ENCODE results near the gene IDH2.

The IDH2 gene

GRCh38 chr15:90063770-90064247 lies 38.5 kb downstream of the IDH2 start:
- no peak for DNase-seq (ENCODE audit: low read depth in 2 of 2)

DNA sequence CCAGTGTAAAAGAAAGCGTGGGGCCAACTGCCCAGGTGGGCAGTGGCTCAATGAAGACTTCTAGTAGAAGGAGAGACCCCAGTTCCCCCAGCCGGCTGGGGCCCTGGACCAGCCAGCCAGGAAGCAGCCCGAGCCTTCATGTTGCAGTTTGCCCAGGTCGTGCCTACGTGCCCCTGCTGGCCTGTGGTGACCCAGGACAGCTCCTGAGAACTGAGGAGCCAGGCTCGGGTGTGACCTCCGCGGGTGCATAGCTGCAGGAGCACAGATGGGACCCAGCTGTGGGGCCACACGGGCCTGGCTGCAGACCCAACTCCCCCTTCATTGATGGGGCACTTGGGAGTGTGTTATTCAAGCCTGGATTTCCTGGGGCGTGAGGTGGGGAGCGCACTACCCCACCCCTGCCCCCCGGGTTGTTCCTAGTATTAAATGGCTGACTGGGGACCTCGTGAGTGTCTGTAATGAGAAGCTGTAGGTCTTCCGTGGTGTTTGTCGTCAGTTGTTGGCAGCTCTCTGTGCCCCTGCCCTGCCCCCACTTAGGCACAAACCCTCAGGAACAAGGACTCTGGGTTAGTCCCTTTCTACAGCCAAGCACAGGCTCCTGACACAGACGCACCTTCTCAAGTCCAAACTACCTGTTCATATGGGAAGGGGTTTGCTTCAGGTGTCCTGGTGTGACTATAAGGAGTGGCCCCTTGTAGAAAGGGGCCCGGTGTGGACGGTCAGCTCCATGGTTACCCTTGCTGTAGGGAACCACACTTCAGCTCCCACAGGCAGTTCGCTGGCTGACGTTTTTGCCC lies 39.1 kb downstream of the IDH2 start:
- DNase-seq (ENCODE audit: low read depth in 2 of 2) = no peak

- DNase-seq (ENCODE audit: low read depth in 2 of 2) = no peak
Measured at GRCh38 chr15:90062462-90062932, 39.8 kb downstream of the IDH2 start.

GRCh38 chr15:90062023-90062442 lies 40.2 kb downstream of the IDH2 start:
- DNase-seq (ENCODE audit: low read depth in 2 of 2) = peak; percentile 27 to 47

DNA sequence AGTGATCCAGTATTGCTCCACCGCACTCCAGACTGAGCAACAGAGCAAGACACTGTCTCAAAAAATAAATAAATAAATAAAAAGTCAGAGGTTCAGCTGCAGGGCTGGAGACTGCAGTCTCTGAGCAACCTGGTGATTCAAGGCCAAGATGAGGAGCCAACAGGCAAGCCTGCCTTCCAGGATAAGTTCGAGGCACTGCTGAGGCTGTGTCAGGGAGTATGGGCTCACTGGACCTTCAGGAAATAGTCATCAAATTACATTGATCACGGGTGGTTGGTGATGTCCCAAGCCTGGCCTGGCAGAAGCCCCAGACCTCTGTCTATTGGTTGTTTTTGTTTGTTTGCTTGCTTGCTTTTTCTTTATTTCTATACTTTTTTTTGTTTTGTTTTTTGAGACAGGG lies 41.5 kb downstream of the IDH2 start:
- no peak for DNase-seq (ENCODE audit: low read depth in 2 of 2)

- peak; percentile 68 to 74 for DNase-seq (ENCODE audit: low read depth in 2 of 2)
Measured at GRCh38 chr15:90059208-90059985, 42.9 kb downstream of the IDH2 start.

DNA sequence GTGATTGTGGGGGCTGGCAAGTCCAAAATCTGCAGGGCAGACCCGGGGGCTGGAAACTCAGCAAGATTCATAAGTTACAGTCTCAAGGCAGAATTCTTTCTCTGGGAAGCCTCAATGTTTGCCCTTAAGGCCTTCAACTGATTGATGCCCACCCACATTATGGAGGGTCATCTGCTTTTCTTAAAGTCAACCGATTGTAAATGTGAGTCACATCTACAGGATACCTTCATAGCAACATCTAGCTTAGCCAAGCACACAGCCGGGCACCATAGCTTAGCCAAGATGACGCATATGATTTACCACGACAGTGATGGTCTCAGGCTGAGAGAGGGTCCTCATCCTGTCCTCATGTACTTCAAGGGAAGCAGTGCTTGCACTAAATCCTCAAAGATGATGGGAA lies 43.5 kb downstream of the IDH2 start:
- DNase-seq (ENCODE audit: low read depth in 2 of 2) = no peak

- DNase-seq (ENCODE audit: low read depth in 2 of 2) = no peak
Measured at GRCh38 chr15:90058308-90058707, 44.0 kb downstream of the IDH2 start.

DNA sequence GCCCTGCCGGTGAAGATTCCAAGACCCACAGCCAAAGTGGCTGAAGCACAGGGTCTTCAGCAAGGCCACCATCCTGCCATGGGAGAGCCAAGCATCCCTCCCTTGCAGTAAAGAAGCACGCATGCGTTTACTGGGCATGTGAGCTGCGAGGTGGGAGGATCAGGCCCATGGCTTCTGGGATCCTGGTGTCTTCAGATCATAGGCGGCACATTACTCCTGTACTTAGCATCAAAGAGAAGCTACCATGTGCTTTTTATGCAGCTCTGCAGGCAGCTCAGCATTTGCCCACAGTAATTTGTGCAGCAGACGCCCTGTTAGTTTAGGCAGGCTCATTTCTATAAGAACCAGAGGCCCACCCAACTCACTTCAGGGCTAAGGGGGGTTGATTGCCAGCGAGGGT lies 45.7 kb downstream of the IDH2 start:
- no peak for DNase-seq (ENCODE audit: low read depth in 2 of 2)

DNA sequence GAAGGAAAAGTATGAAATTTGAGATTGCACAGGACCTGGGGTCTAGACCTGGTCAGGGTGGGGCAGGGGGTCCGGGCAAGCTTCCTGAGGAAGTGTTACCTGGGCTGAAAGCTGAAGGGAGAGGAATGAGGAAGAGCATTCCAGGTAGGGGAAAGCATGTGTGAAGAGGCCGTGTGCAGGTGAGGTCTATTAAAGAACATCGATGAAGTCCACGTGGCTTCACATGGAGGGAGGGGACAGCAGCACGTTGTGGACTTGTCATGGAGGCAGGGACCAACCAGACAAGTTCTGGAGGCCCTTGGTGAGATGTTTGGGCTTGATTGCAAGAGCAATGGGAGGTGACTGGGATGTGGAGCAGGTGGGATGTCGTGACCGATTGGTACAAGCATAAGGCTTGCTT lies 47.1 kb downstream of the IDH2 start:
- DNase-seq (ENCODE audit: low read depth in 2 of 2) = no peak

- DNase-seq (ENCODE audit: low read depth in 2 of 2) = no peak
Measured at GRCh38 chr15:90054618-90055097, 47.6 kb downstream of the IDH2 start.

DNA sequence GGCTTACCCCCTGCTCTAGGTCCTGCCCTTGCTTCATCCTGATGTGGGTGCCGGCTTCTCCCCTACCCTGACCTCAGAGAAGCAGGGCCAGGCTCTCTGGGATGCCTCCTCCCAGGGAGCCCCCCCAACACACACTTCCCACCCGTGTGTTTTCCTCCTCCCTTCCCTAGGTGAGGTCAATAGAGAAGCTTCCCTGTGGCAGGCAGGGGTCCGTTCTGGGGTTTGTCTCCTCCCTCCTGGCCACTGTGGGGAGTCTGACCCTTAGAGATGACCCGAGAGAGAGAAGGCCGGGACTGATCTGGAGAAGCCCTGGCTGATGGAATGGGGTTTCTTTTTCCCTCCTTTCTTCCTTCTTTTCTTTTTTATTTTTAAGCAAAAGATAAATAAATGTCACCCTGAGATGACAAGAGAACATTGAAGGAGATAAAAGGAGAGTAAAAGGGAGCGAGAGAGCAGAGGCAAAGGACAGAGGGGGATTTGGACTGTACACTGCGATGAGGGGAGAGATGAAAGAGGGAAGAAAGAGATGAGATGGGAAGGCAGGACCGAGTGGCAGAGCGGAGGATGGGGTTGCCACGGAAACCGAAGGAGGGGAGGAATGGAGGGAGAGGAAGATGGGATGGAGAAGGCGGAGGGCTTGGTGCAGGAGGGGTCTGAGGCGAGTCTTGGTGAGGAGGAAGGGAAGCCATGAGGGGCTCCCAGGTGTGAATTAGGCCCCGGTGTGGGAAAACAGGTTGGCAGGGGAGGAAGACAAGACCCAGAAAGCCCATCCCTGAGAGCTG lies 48.4 kb downstream of the IDH2 start:
- no peak for DNase-seq (ENCODE audit: low read depth in 2 of 2)

GRCh38 chr15:90051874-90052273 lies 50.4 kb downstream of the IDH2 start:
- DNase-seq (ENCODE audit: low read depth in 2 of 2) = no peak

DNA sequence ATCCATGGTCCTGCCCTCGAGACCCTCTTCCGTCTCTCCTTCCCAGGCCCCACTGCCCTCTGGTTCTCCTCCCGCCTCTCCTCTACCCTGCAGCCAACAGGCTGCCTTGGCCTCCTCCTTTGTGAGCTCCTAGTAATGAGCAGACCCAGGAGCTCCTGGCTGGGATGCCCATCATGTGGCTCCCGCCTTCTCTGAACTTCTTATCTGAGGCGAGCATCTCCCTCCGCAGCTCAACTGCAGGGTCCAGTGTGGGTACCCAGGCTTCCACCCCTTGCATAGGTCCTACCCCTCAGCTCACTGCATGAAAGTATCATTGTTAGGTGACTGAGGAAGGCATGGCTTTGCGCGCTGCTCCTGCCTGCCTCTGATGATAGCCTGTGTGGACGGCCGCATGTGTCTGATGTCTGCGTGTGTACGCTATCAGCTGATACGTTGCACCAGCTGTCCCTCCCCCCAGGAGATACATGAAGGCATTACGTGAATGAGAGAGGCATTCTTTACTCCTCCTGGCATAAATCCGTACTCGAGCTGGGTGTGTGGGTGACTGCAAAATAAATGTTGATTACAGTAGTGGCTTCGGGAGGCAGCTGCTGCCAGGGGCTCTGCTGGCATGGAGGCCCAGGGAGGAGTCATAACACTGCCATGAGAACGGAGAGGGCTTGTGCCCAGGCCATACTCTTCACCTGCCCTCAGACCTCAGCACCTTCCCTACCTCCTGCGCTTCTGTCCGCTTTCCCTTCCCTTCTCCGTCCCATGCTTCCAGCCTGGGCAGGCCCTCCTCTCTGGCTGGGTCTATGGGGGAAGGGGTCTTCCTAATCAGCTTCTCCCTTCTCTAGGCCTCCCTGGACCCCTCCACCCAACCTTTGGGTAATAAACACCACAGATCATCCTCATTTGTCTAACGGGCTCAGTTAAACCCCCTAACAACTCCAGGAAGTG lies 52.3 kb downstream of the IDH2 start:
- no peak for DNase-seq (ENCODE audit: low read depth in 2 of 2)

- no peak for DNase-seq (ENCODE audit: low read depth in 2 of 2)
Measured at GRCh38 chr15:90049030-90049429, 53.2 kb downstream of the IDH2 start.

DNA sequence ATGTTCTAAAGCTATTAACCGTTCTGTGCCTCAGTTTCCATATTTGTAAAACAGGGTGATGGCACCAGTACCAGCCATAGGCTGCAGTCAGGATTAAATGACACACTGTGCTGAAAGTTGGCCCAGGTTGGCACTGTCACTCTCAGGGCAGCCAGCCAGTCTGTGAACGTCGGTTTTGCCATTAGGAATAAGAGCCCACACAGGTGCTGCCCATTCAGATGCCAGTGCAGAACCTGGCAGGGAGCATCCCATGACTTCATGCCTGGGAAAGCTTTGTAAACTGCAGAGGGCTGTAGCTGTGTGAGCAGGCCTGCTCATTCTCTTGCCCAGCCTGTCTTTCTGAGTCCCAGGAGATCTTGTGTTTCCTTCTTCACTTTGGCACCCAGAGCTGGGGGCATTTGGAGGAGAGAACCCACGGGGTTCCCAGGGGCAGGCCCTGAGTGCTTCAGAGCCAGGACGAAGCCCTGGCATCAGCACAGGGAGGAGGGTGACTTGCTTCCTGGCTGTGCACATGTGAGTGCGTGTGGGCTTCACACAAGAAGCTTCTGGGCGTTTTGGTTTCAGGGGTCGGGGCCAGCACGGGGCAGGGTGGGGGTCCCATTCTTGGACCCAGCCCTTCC lies 54.2 kb downstream of the IDH2 start:
- DNase-seq (ENCODE audit: low read depth in 2 of 2) = no peak

DNA sequence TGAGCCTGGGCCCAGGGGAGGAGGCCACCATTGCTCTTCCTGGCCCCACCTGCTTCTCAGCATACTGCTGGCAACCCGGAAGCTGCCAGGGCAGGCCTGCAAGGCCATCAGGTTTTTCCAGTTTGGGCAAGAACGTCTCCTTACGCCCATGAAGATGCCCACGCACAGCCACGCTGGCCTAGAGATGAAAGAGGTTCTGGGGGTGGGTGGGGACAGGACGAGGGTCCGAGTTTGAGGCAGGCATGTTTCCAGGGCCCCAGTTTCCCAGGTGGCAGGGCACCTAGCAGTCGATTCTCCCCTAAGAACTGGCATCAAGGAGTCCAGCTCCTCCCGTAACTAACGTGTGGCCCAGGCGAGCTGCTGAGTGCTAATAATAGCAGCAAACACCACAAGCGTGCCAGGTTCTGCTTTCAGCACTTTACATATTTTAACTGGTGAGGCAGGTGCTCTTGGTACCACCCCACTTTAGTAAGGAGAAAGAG lies 55.3 kb downstream of the IDH2 start:
- no peak for DNase-seq (ENCODE audit: low read depth in 2 of 2)

DNA sequence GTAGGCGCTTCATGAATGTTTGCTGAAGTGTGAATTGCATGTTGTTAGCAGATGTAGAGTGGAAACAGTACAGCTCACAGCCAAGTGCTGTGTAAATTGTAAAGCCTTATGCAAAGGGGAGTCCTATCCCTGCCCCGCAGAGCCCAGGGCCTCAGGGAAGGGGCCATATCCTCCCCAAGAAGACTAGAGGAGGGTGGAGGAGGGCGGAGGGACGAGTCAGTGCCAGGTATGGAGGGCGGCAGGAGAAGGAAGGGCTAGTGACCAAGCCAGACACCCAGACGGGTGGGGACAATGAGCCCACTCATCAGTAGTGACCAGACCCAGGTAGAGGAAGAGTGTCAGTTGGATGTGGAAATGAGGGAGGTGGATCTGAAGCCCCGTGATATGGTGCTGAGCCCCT lies 56.0 kb downstream of the IDH2 start:
- DNase-seq (ENCODE audit: low read depth in 2 of 2) = no peak

DNA sequence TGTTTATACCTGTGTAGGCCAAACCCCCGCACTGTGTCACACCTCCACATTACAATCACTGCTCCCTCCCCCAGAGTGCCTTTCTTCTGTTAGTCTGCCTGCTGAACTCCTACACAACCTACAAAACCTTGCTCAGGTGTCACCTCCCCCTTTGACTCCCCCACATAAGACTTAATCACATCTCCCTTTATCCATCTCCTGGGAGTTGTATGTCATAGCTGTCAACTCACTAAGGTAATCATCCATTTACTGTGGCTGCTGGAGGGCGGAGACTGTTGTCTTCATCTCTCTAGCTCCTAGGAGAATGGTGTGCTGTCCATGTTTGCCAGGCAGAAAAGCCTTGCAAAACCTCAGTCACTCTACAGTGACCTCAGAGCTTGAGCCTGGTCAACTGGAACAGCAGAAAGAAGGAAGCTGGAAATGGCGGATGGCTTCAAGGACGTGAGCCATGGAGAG lies 57.3 kb downstream of the IDH2 start:
- DNase-seq (ENCODE audit: low read depth in 2 of 2) = no peak

- no peak for DNase-seq (ENCODE audit: low read depth in 2 of 2)
Measured at GRCh38 chr15:90044191-90044590, 58.1 kb downstream of the IDH2 start.
